ENCODE measurements around the gene INO80E. TPM values are rescaled to one million over a fixed set of nuclear protein-coding genes. Genes with fewer than 3 reads are reported as not detected.

INO80E gene
- total RNA-seq, 1 experiment from 2014 or later = 94.7 TPM

- no peak for DNase-seq (ENCODE audit: low read depth)
Measured at GRCh38 chr16:29991571-29991904, 4.5 kb upstream of the INO80E start.

GRCh38 chr16:29992344-29992967 lies 3.6 kb upstream of the INO80E start:
- DNase-seq (ENCODE audit: low read depth) = no peak

- no peak for DNase-seq (ENCODE audit: low read depth)
Measured at GRCh38 chr16:29993191-29993902, 2.7 kb upstream of the INO80E start.

- DNase-seq (ENCODE audit: low read depth) = no peak
Measured at GRCh38 chr16:29993903-29994599, 2.0 kb upstream of the INO80E start.

GRCh38 chr16:29994600-29995323 lies 1.3 kb upstream of the INO80E start:
- peak; percentile 53 for DNase-seq (ENCODE audit: low read depth)

- DNase-seq (ENCODE audit: low read depth) = peak; percentile 71
Measured at GRCh38 chr16:29995324-29995910, 624 bp upstream of the INO80E start, which contains the start of gene HIRIP3. TSS of gene HIRIP3 (minus strand) at chr16:29995617. CDS start at chr16:29995605, 12 bp downstream.

GRCh38 chr16:29996766-29997250 lies 767 bp downstream of the INO80E start:
- no peak for DNase-seq (ENCODE audit: low read depth)

- no peak for DNase-seq (ENCODE audit: low read depth)
Measured at GRCh38 chr16:29999605-30000004, 3.6 kb downstream of the INO80E start.

GRCh38 chr16:30000735-30001631 lies 4.9 kb downstream of the INO80E start:
- DNase-seq (ENCODE audit: low read depth) = no peak

GRCh38 chr16:30002614-30003346 lies 6.7 kb downstream of the INO80E start:
- DNase-seq (ENCODE audit: low read depth) = no peak

- no peak for DNase-seq (ENCODE audit: low read depth)
Measured at GRCh38 chr16:30003670-30004423, 7.8 kb downstream of the INO80E start.

- DNase-seq (ENCODE audit: low read depth) = no peak
Measured at GRCh38 chr16:30004424-30004776, 8.4 kb downstream of the INO80E start.

GRCh38 chr16:30004811-30005242 lies 8.8 kb downstream of the INO80E start:
- DNase-seq (ENCODE audit: low read depth) = no peak

- peak; percentile 23 for DNase-seq (ENCODE audit: low read depth)
Measured at GRCh38 chr16:30005341-30006094, 9.5 kb downstream of the INO80E start.

GRCh38 chr16:30006095-30006473 lies 10.0 kb downstream of the INO80E start:
- no peak for DNase-seq (ENCODE audit: low read depth)

GRCh38 chr16:30006659-30007377 lies 10.8 kb downstream of the INO80E start:
- DNase-seq (ENCODE audit: low read depth) = no peak

- no peak for DNase-seq (ENCODE audit: low read depth)
Measured at GRCh38 chr16:30007378-30007895, 11.4 kb downstream of the INO80E start.
